H9 (cell line): ENCODE results near the gene TBCC. TPM values are rescaled to one million over a fixed set of nuclear protein-coding genes. Genes with fewer than 3 reads are reported as not detected.

Source experiments
- DNase-seq: peaks from one replicate; pipeline ENCODE4 v3.0.0-alpha.2; 2017
- H2AFZ ChIP-seq: one replicate; pipeline ENCODE4 v1.6.1; 2013; ENCODE audit warnings: mild to moderate bottlenecking, low read length, control low read depth, moderate library complexity
- H2AK5ac ChIP-seq: 2 replicates; pipeline ENCODE4 v1.6.1; 2013; ENCODE audit warnings: low read length, control low read depth, mixed read lengths; ENCODE audit not compliant: insufficient read length
- H2BK120ac ChIP-seq: one replicate; pipeline ENCODE4 v1.6.1; 2013; ENCODE audit warnings: low read depth, mild to moderate bottlenecking, low read length, control low read depth, inconsistent platforms; ENCODE audit not compliant: poor library complexity, severe bottlenecking
- H2BK12ac ChIP-seq: 2 replicates; pipeline ENCODE4 v1.6.1; 2013; ENCODE audit warnings: low read length, control low read depth, mixed read lengths, low read depth; ENCODE audit not compliant: insufficient read length
- H2BK15ac ChIP-seq: 2 replicates; pipeline ENCODE4 v1.6.1; 2013; ENCODE audit warnings: low read depth, low read length, control low read depth
- H2BK20ac ChIP-seq: one replicate; pipeline ENCODE4 v1.6.1; 2013; ENCODE audit warnings: low read depth, mild to moderate bottlenecking, low read length, control low read depth, inconsistent platforms; ENCODE audit not compliant: poor library complexity, severe bottlenecking
- H2BK5ac ChIP-seq: 2 replicates; pipeline ENCODE4 v1.6.1; 2013; ENCODE audit warnings: low read length, control low read depth, mixed read lengths; ENCODE audit not compliant: insufficient read length
- H3K14ac ChIP-seq: 2 replicates; pipeline ENCODE4 v1.6.1; 2013; ENCODE audit warnings: low read length, control low read depth; ENCODE audit not compliant: insufficient read depth
- H3K18ac ChIP-seq: 2 replicates; pipeline ENCODE4 v1.6.1; 2013; ENCODE audit warnings: low read depth, mild to moderate bottlenecking, mixed read lengths, low read length, control low read depth; ENCODE audit not compliant: insufficient read length
- H3K23ac ChIP-seq: 2 replicates; pipeline ENCODE4 v1.6.1; 2013; ENCODE audit warnings: low read length, control low read depth, mixed read lengths, low read depth; ENCODE audit not compliant: insufficient read length
- H3K23me2 ChIP-seq: 2 replicates; pipeline ENCODE4 v1.6.1; 2013; ENCODE audit warnings: low read depth, mild to moderate bottlenecking, mixed read lengths, low read length, control low read depth; ENCODE audit not compliant: insufficient read length, poor library complexity, severe bottlenecking
- H3K27ac ChIP-seq: 2 replicates; pipeline ENCODE4 v1.5.1; 2013; ENCODE audit warnings: low read length, control low read depth, mixed read lengths, low read depth; ENCODE audit not compliant: insufficient read length
- H3K27me3 ChIP-seq: 2 replicates; pipeline ENCODE4 v1.6.1; 2013; ENCODE audit warnings: low read length, control low read depth, inconsistent platforms; ENCODE audit not compliant: insufficient read depth
- H3K4ac ChIP-seq: 2 replicates; pipeline ENCODE4 v1.6.1; 2013; ENCODE audit warnings: low read depth, mild to moderate bottlenecking, control low read depth, inconsistent platforms, low read length, moderate library complexity
- H3K4me1 ChIP-seq: 2 replicates; pipeline ENCODE4 v1.6.1; 2013; ENCODE audit warnings: low read length, control low read depth, inconsistent platforms; ENCODE audit not compliant: insufficient read depth
- H3K4me2 ChIP-seq: 2 replicates; pipeline ENCODE4 v1.6.1; 2013; ENCODE audit warnings: low read length, control low read depth, mixed read lengths; ENCODE audit not compliant: insufficient read length, insufficient read depth
- H3K56ac ChIP-seq: 2 replicates; pipeline ENCODE4 v1.6.1; 2013; ENCODE audit warnings: low read depth, mild to moderate bottlenecking, mixed read lengths, low read length, control low read depth; ENCODE audit not compliant: insufficient read length
- H3K79me1 ChIP-seq: 2 replicates; pipeline ENCODE4 v1.6.1; 2013; ENCODE audit warnings: low read depth, mild to moderate bottlenecking, moderate library complexity, low read length, control low read depth, inconsistent platforms; ENCODE audit not compliant: insufficient read depth, poor library complexity, severe bottlenecking
- H3K79me2 ChIP-seq: 2 replicates; pipeline ENCODE4 v1.6.1; 2013; ENCODE audit warnings: low read length, control low read depth, inconsistent platforms; ENCODE audit not compliant: insufficient read depth
- H3K9ac ChIP-seq: 2 replicates; pipeline ENCODE4 v1.6.1; 2013; ENCODE audit warnings: low read length, control low read depth, mixed read lengths; ENCODE audit not compliant: insufficient read length; ENCODE audit errors: extremely low read depth
- H3K9me3 ChIP-seq: one replicate; pipeline ENCODE4 v1.6.1; 2013; ENCODE audit warnings: low read depth, low read length, inconsistent platforms; ENCODE audit not compliant: control insufficient read depth
- H3T11ph ChIP-seq: one replicate; pipeline ENCODE4 v1.6.1; 2013; ENCODE audit warnings: mild to moderate bottlenecking, low read length, control low read depth, inconsistent platforms
- H4K20me1 ChIP-seq: one replicate; pipeline ENCODE4 v1.6.1; 2013; ENCODE audit not compliant: control insufficient read depth, insufficient read length, insufficient read depth
- H4K5ac ChIP-seq: 2 replicates; pipeline ENCODE4 v1.6.1; 2013; ENCODE audit warnings: low read depth, mild to moderate bottlenecking, mixed read lengths, low read length, control low read depth; ENCODE audit not compliant: insufficient read length
- H4K8ac ChIP-seq: replicated peaks from 2 replicates; pipeline ENCODE4 v1.6.1; 2013; ENCODE audit warnings: low read length, control low read depth, mixed read lengths, low read depth; ENCODE audit not compliant: insufficient read length
- H4K91ac ChIP-seq: 2 replicates; pipeline ENCODE4 v1.6.1; 2013; ENCODE audit warnings: low read depth, mild to moderate bottlenecking, moderate library complexity, mixed read lengths, low read length, control low read depth; ENCODE audit not compliant: insufficient read length
- H3K27ac Mint-ChIP-seq, 3 experiments: 2 replicates in 2 of 3; 3 replicates in 1 of 3; pipeline ENCODE4 v1.8.0; 2020 to 2021; ENCODE audit warnings: mixed read lengths in 3 of 3, mild to moderate bottlenecking in 1 of 3, moderate library complexity in 1 of 3
- H3K27me3 Mint-ChIP-seq: 2 replicates; pipeline ENCODE4 v1.8.0; 2021; ENCODE audit warnings: low read depth, mild to moderate bottlenecking, moderate library complexity, mixed read lengths
- H3K36me3 Mint-ChIP-seq, 3 experiments: 2 replicates in 2 of 3; 3 replicates in 1 of 3; pipeline ENCODE4 v1.8.0; 2020 to 2021; ENCODE audit warnings: low read depth in 3 of 3, mixed read lengths in 3 of 3; ENCODE audit not compliant: insufficient read depth in 1 of 3
- H3K4me1 Mint-ChIP-seq, 2 experiments: 2 replicates each; pipeline ENCODE4 v1.8.0; 2020; ENCODE audit warnings: mixed read lengths in 2 of 2
- H3K4me3 Mint-ChIP-seq, 2 experiments: 2 replicates in 1 of 2; 3 replicates in 1 of 2; pipeline ENCODE4 v1.8.0; 2020 to 2021; ENCODE audit warnings: mild to moderate bottlenecking in 2 of 2, mixed read lengths in 2 of 2, moderate library complexity in 1 of 2
- H3K9me3 Mint-ChIP-seq, 2 experiments: 2 replicates in 1 of 2; 3 replicates in 1 of 2; pipeline ENCODE4 v1.8.0; 2020; ENCODE audit warnings: mild to moderate bottlenecking in 2 of 2, mixed read lengths in 2 of 2, moderate library complexity in 1 of 2
- CTCF ChIP-seq: fragments of 200-600 bp; sonication (generic); conservative IDR thresholded peaks from 3 replicates; pipeline ENCODE4 v1.8.0; 2021; ENCODE audit warnings: antibody characterized with exemption, mild to moderate bottlenecking
- WGBS: extraction: QIAGEN DNeasy Blood & Tissue Kit; methylation state at CpG from one replicate; pipeline ENCODE4 v1.1.7; 2013; ENCODE audit warnings: missing lambda C conversion rate, low lambda C conversion rate, mixed read lengths; ENCODE audit not compliant: insufficient read length; ENCODE audit errors: extremely low coverage; 5-methylcytosine and 5-hydroxymethylcytosine counted together
- total RNA-seq: library from RNA; stranded (reverse); gene quantifications from 2 replicates; pipeline ENCODE4 v1.2.1, GENCODE V29; 2021

The TBCC gene
- total RNA-seq, 1 experiment from 2014 or later: 25.6 TPM

DNA sequence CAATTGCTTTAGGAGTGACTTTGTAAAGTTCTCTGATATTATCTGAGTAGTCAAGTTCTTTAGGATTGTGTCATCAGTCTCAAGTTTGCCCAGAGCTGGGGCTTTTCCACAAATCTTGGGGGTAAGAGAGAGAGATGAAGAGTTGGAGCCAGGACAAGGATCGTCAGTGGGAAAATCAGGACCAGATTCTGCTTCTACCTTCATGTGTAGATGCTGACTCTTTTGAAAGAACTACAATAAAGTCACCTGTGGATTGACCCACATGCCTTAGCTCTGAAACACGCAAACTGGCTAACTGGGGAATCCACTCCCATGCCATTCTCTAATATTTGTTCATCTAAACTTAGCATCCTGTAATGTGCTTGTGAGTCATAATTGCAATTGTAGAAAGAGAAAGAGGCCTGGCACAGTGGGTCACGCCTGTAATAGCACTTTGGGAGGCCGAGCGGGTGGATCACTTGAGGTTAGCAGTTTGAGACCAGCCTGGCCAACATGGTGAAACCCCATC is 20.3 kb upstream of the TBCC start:
- H3K23me2 ChIP-seq: peaks cover 4% of the 10 kb centered on the region

More for the DNA sequence above, 20.3 kb upstream of the TBCC start:
- TF ChIP-seq CTCF: no peak
- Histone ChIP-seq H4K5ac (no peak overlapping the region), H4K91ac (no peak overlapping the region), H3K23ac (no peak overlapping the region), H3K9ac (no peak overlapping the region), H3K27me3 (no peaks in the 10 kb centered on the region), H4K8ac (no peak overlapping the region), H3K14ac (no peak overlapping the region), H2BK120ac (no peak overlapping the region), H4K20me1 (no peaks in the 10 kb centered on the region), H3T11ph (no peak overlapping the region), H3K4me1 (peaks cover 8% of the 10 kb centered on the region; the same call in 1 of the 2 replicates), H3K4me2 (no peak overlapping the region), H2BK15ac (no peak overlapping the region), H3K56ac (no peak overlapping the region), H2AK5ac (no peak overlapping the region), H3K9me3 (no peaks in the 10 kb centered on the region), H3K18ac (no peak overlapping the region), H3K79me1 (no peaks in the 10 kb centered on the region), H2AFZ (no peak overlapping the region), H3K27ac (no peak overlapping the region), H3K4ac (no peak overlapping the region), H2BK12ac (no peak overlapping the region), H2BK5ac (no peak overlapping the region), H3K79me2 (no peaks in the 10 kb centered on the region), H2BK20ac (no peak overlapping the region)
- H3K36me3 Mint-ChIP-seq: peaks cover 0 to 9% (median 2%) of the 10 kb centered on the region in 3 experiments; a peak in 2 of 7 replicates
- no peak overlapping the region for H3K4me3 Mint-ChIP-seq
- peak overlapping the region in 1 of 3 experiments; percentile 26; a peak in 1 of 7 replicates for H3K27ac Mint-ChIP-seq
- no peak for DNase-seq
- no CpG with 5 or more reads among the region's 5 CpGs for whole genome bisulfite sequencing
- no peaks in the 10 kb centered on the region for H3K9me3 Mint-ChIP-seq
- peaks cover 4% of the 10 kb centered on the region; the same call in 1 of the 2 replicates for H3K27me3 Mint-ChIP-seq
- H3K4me1 Mint-ChIP-seq: peaks cover 17 to 19% of the 10 kb centered on the region in 2 experiments
